Natural killer cell (primary cell): ENCODE measurements around the gene WSCD2. TPM values are rescaled to one million over a fixed set of nuclear protein-coding genes. Genes with fewer than 3 reads are reported as not detected.

ENCODE experiments used
- ATAC-seq, 3 donors: fragments of 150-1000 bp in 2 of 3; fragments of 200-7000 bp in 1 of 3; cut with Tn5 transposase; 1 replicate in 1 of 3; 2 replicates in 2 of 3; pipeline ENCODE4 v1.10.0; 2021; ENCODE audit warnings: mild to moderate bottlenecking in 2 of 3, moderate library complexity in 2 of 3
- DNase-seq, 2 donors: peaks; one replicate each; pipeline versions ENCODE4 v3.0.0 to v3.0.0-alpha.2; 2013 to 2021; ENCODE audit warnings: mixed read lengths in 1 of 2
- H3K27ac ChIP-seq: one replicate; pipeline ENCODE4 v1.5.1; 2013; ENCODE audit warnings: mild to moderate bottlenecking, low read length
- H3K27me3 ChIP-seq: one replicate; pipeline ENCODE4 v1.6.1; 2013; ENCODE audit warnings: low read length; ENCODE audit not compliant: control insufficient read depth, insufficient read depth
- H3K36me3 ChIP-seq: one replicate; pipeline ENCODE4 v1.6.1; 2013; ENCODE audit warnings: low read length; ENCODE audit not compliant: control insufficient read depth, insufficient read depth
- H3K4me1 ChIP-seq: one replicate; pipeline ENCODE4 v1.6.1; 2013; ENCODE audit warnings: low read length; ENCODE audit not compliant: control insufficient read depth, insufficient read depth
- H3K4me3 ChIP-seq: one replicate; pipeline ENCODE4 v1.5.1; 2013; ENCODE audit warnings: low read length
- H3K9me3 ChIP-seq: one replicate; pipeline ENCODE4 v1.6.1; 2013; ENCODE audit warnings: low read length; ENCODE audit not compliant: control insufficient read depth, insufficient read depth
- H3K27ac Mint-ChIP-seq, 2 donors: one replicate each; pipeline ENCODE4 v1.8.0; 2022; ENCODE audit warnings: mild to moderate bottlenecking in 2 of 2, mixed read lengths in 2 of 2, moderate library complexity in 1 of 2
- H3K27me3 Mint-ChIP-seq, 2 donors: one replicate each; pipeline ENCODE4 v1.8.0; 2022; ENCODE audit warnings: low read depth in 2 of 2, mixed read lengths in 2 of 2
- H3K36me3 Mint-ChIP-seq: one replicate; pipeline ENCODE4 v1.8.0; 2022; ENCODE audit warnings: mixed read lengths
- H3K4me1 Mint-ChIP-seq, 2 donors: one replicate each; pipeline ENCODE4 v1.8.0; 2022; ENCODE audit warnings: mixed read lengths in 2 of 2
- H3K4me3 Mint-ChIP-seq: one replicate; pipeline ENCODE4 v1.8.0; 2022; ENCODE audit warnings: mild to moderate bottlenecking, moderate library complexity, mixed read lengths
- H3K9me3 Mint-ChIP-seq, 2 donors: one replicate each; pipeline ENCODE4 v1.8.0; 2022; ENCODE audit warnings: mixed read lengths in 2 of 2
- CTCF ChIP-seq: fragments of 200-600 bp; IDR thresholded peaks from one replicate; pipeline ENCODE4 v1.8.0; 2022; ENCODE audit warnings: antibody characterized with exemption
- WGBS: methylation state at CpG from one replicate; pipeline ENCODE4 v1.1.7; 2013; ENCODE audit warnings: missing lambda C conversion rate; ENCODE audit not compliant: insufficient coverage; 5-methylcytosine and 5-hydroxymethylcytosine counted together
- intact Hi-C: fragments of 100-400 bp; cut with micrococcal nuclease; formaldehyde crosslinking; loops from one replicate; pipeline ENCODE4 v1.14.2; 2022
- total RNA-seq, 4 donors: library from RNA; stranded (reverse); fragments of 120-200 nt in 1 of 4; gene quantifications; one replicate each; pipeline versions ENCODE4 v1.2.3 to v1.2.4, GENCODE V29; 2013 to 2022

Gene WSCD2
- total RNA-seq, 3 donors from 2014 or later (not counting 1 experiment from before 2014, with no cell fraction given) = 0.32 to 0.78 TPM; not detected in 1

DNA sequence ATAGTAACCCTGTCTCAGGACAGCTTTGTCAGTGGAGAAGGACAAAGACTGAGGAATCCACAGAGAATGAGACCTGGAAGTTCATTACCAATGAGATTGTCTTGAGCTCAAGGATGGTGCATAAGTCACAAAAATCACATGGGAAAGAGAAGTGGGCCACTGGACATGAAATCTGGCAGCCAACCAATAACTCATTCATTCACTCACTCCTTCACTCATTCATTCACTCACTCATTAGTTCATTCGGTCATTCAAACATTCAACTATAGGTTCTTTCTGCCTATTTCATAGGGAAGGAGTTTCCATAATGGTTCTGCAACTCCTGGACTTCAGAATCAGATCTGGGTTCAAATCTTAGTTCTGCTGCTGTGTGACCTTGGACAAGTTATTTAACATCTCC is 18.2 kb upstream of the WSCD2 start:
- TF ChIP-seq CTCF = no peak
- no peak overlapping the region for H3K4me3 Mint-ChIP-seq
- no peaks in the 10 kb centered on the region for H3K36me3 Mint-ChIP-seq
- H3K4me1 ChIP-seq = no peaks in the 10 kb centered on the region
- DNase-seq (no peak), ATAC-seq (no peak)
- H3K4me1 Mint-ChIP-seq = no peaks in the 10 kb centered on the region
- H3K9me3 ChIP-seq = no peaks in the 10 kb centered on the region
- 88% methylated on average over 1 of the region's 1 CpG for WGBS
- H3K27me3 Mint-ChIP-seq = peaks cover 3 to 18% of the 10 kb centered on the region in 2 donors
- H3K9me3 Mint-ChIP-seq = no peaks in the 10 kb centered on the region
- intact Hi-C loops = no loop called here
- H3K27ac Mint-ChIP-seq = no peak overlapping the region
- no peak overlapping the region for H3K27ac ChIP-seq
- no peak overlapping the region for H3K4me3 ChIP-seq
- H3K27me3 ChIP-seq = no peaks in the 10 kb centered on the region
- no peaks in the 10 kb centered on the region for H3K36me3 ChIP-seq

- intact Hi-C loops = no loop called here
- H3K4me3 Mint-ChIP-seq = no peak overlapping the region
- Histone ChIP-seq H3K27ac (no peak overlapping the region), H3K9me3 (no peaks in the 10 kb centered on the region), H3K27me3 (no peaks in the 10 kb centered on the region), H3K4me3 (no peak overlapping the region), H3K36me3 (no peaks in the 10 kb centered on the region), H3K4me1 (no peaks in the 10 kb centered on the region)
- no peak for TF ChIP-seq CTCF
- WGBS = 84% methylated on average over 11 of the region's 11 CpGs
- no peaks in the 10 kb centered on the region for H3K4me1 Mint-ChIP-seq
- H3K27ac Mint-ChIP-seq = no peak overlapping the region
- no peaks in the 10 kb centered on the region for H3K9me3 Mint-ChIP-seq
- ATAC-seq (no peak), DNase-seq (no peak)
- H3K27me3 Mint-ChIP-seq = peaks cover 3 to 18% of the 10 kb centered on the region in 2 donors
- no peaks in the 10 kb centered on the region for H3K36me3 Mint-ChIP-seq
Observed at GRCh38 chr12:108112832-108113556, 16.1 kb upstream of the WSCD2 start.

GRCh38 chr12:108115123-108116121 is 13.7 kb upstream of the WSCD2 start:
- Histone ChIP-seq H3K27ac (no peak overlapping the region), H3K4me3 (no peak overlapping the region), H3K27me3 (no peaks in the 10 kb centered on the region), H3K4me1 (peaks cover 3% of the 10 kb centered on the region), H3K9me3 (no peaks in the 10 kb centered on the region), H3K36me3 (no peaks in the 10 kb centered on the region)
- 68% methylated on average over 7 of the region's 7 CpGs for WGBS
- Mint-ChIP-seq H3K4me3 (no peak overlapping the region), H3K36me3 (no peaks in the 10 kb centered on the region), H3K9me3 (no peaks in the 10 kb centered on the region), H3K27me3 (peaks cover 8 to 18% of the 10 kb centered on the region in 2 donors), H3K27ac (no peak overlapping the region), H3K4me1 (peaks cover 0 to 10% of the 10 kb centered on the region in 2 donors)
- intact Hi-C loops = no loop called here
- DNase-seq (no peak), ATAC-seq (no peak)
- no peak for TF ChIP-seq CTCF
